ENCODE data around the gene FGF14. TPM values are rescaled to one million over a fixed set of nuclear protein-coding genes. Genes with fewer than 3 reads are reported as not detected.

The FGF14 gene
- polyA plus RNA-seq, 1 of the 3 experiments (the other 2 are of a cell fraction), result 0.20 TPM

GRCh38 chr13:102145750-102146149 is 256.1 kb downstream of the FGF14 start:
- ChIA-PET CTCF (interaction anchor here (0.7 to 2.5 kb wide), 12 partner anchors 9 to 1002 kb away, joined by 3 to 13 read pairs (median 3); no protein-coding TSS in a partner anchor), POLR2A (interaction anchor here (0.8 to 2.8 kb wide), 4 partner anchors 50 to 450 kb away, joined by 3 to 9 read pairs (median 4); partner anchors contain the start of gene TPP2)
- Histone ChIP-seq H2AFZ (ENCODE audit: low read depth) (no peak overlapping the region), H4K20me1 (ENCODE audit: insufficient read depth) (no peaks in the 10 kb centered on the region), H3K4me3 (ENCODE audit: low read depth in 2 of 2, low read length in 1 of 2) (no peak overlapping the region), H3K9ac (no peak overlapping the region), H3K27me3 (ENCODE audit: insufficient read depth) (no peaks in the 10 kb centered on the region), H3F3A (replicated peaks; ENCODE audit: insufficient read depth) (no peaks in the 10 kb centered on the region), H3K36me3 (replicated peaks in 1 of 2; ENCODE audit: control insufficient read depth in 1 of 2, insufficient read depth in 2 of 2, low read length in 1 of 2) (peaks cover 0 to 1% of the 10 kb centered on the region in 2 experiments), H3K79me2 (ENCODE audit: insufficient read depth) (no peaks in the 10 kb centered on the region), H3K27ac (ENCODE audit: low read depth in 2 of 2, low read length in 1 of 2) (peak overlapping the region in 1 of 2 experiments; percentile 99; a peak in 2 of 4 replicates), H3K9me3 (no peaks in the 10 kb centered on the region), H3K9me2 (no peaks in the 10 kb centered on the region), H3K4me1 (ENCODE audit: control insufficient read depth in 1 of 2, insufficient read depth in 2 of 2, low read depth in 1 of 2, low read length in 1 of 2) (peaks cover 0 to 50% of the 10 kb centered on the region in 2 experiments; a peak in 3 of 4 replicates), H3K4me2 (no peak overlapping the region)
- peak; percentile 59 for TF ChIP-seq FOXJ3 (CRISPR knock-in tag; IDR thresholded peaks at IDR 0.05)
- peak; percentile 56 for TF ChIP-seq TCF12 (IDR thresholded peaks at IDR 0.05)
- peak; percentile 63; the same call in 1 of the 2 replicates for TF ChIP-seq TEAD4 (IDR thresholded peaks at IDR 0.05; ENCODE audit: borderline replicate concordance, insufficient read depth)
- TF ChIP-seq RCOR1 (IDR thresholded peaks at IDR 0.05; ENCODE audit: low read length), result peak; percentile 84; the same call in 1 of the 2 replicates
- no peak for TF ChIP-seq NRF1 (IDR thresholded peaks at IDR 0.05; ENCODE audit: low read depth, low read length)
- TF ChIP-seq MEF2A (IDR thresholded peaks at IDR 0.05; ENCODE audit: borderline replicate concordance, low read depth), result no peak
- TF ChIP-seq CHD2 (IDR thresholded peaks at IDR 0.05; ENCODE audit: low read length, partially characterized antibody), result peak; percentile 15
- TF ChIP-seq JUND (IDR thresholded peaks at IDR 0.05), result no peak
- no peak for TF ChIP-seq POLR2AphosphoS5 (IDR thresholded peaks at IDR 0.05; ENCODE audit: low read depth, low read length)
- TF ChIP-seq GATA2 (CRISPR knock-in tag; IDR thresholded peaks at IDR 0.05), result peak; percentile 92
- peak; percentile 36; the same call in 1 of the 2 replicates for TF ChIP-seq RAD21 (IDR thresholded peaks at IDR 0.05; ENCODE audit: low read length)
- TF ChIP-seq EP300 (IDR thresholded peaks at IDR 0.05; ENCODE audit: borderline replicate concordance in 1 of 2, low read depth in 1 of 2, low read length in 1 of 2), result peak in 1 of 2 experiments; percentile 98; a peak in 2 of 4 replicates
- DNase-seq, result peak; percentile 23

- no peak overlapping the region for H3K9ac ChIP-seq
- no peaks in the 10 kb centered on the region for H3F3A ChIP-seq (replicated peaks; ENCODE audit: insufficient read depth)
- H3K27ac ChIP-seq (ENCODE audit: low read depth in 2 of 2, low read length in 1 of 2), result peak overlapping the region in 1 of 2 experiments; percentile 99; a peak in 2 of 4 replicates
- no peaks in the 10 kb centered on the region for H3K79me2 ChIP-seq (ENCODE audit: insufficient read depth)
- peaks cover 0 to 4% of the 10 kb centered on the region in 2 experiments for H3K36me3 ChIP-seq (replicated peaks in 1 of 2; ENCODE audit: control insufficient read depth in 1 of 2, insufficient read depth in 2 of 2, low read length in 1 of 2)
- no peaks in the 10 kb centered on the region for H3K9me2 ChIP-seq
- TF ChIP-seq, protein P1, sequence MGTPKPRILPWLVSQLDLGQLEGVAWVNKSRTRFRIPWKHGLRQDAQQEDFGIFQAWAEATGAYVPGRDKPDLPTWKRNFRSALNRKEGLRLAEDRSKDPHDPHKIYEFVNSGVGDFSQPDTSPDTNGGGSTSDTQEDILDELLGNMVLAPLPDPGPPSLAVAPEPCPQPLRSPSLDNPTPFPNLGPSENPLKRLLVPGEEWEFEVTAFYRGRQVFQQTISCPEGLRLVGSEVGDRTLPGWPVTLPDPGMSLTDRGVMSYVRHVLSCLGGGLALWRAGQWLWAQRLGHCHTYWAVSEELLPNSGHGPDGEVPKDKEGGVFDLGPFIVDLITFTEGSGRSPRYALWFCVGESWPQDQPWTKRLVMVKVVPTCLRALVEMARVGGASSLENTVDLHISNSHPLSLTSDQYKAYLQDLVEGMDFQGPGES (IDR thresholded peaks at IDR 0.05; ENCODE audit: low read depth, low read length), result no peak
- TF ChIP-seq CTCF (IDR thresholded peaks at IDR 0.05), result no peak
- TF ChIP-seq RAD21 (IDR thresholded peaks at IDR 0.05; ENCODE audit: low read length), result no peak
- TF ChIP-seq SMC3 (IDR thresholded peaks at IDR 0.05; ENCODE audit: low read depth, low read length), result no peak
- TF ChIP-seq EZH2phosphoT487 (IDR thresholded peaks at IDR 0.05; ENCODE audit: borderline replicate concordance, low read depth), result no peak
- no peak for TF ChIP-seq TAF1 (IDR thresholded peaks at IDR 0.05; ENCODE audit: borderline replicate concordance, low read depth, low read length)
- no peak for TF ChIP-seq TCF12 (IDR thresholded peaks at IDR 0.05)
- TF ChIP-seq YY1 (IDR thresholded peaks at IDR 0.05; ENCODE audit: low read depth), result no peak
- TF ChIP-seq FOSL2 (IDR thresholded peaks at IDR 0.05; ENCODE audit: borderline replicate concordance, low read depth), result no peak
- no peak overlapping the region for H3K4me3 ChIP-seq (ENCODE audit: low read depth in 2 of 2, low read length in 1 of 2)
- DNase-seq, result no peak
- whole genome bisulfite sequencing (ENCODE audit: low lambda C conversion rate), result 62% methylated on average over 1 of the region's 1 CpG
- peaks cover 0 to 46% of the 10 kb centered on the region in 2 experiments; a peak in 3 of 4 replicates for H3K4me1 ChIP-seq (ENCODE audit: control insufficient read depth in 1 of 2, insufficient read depth in 2 of 2, low read depth in 1 of 2, low read length in 1 of 2)
- CTCF ChIA-PET, result interaction anchor here (0.8 to 3.7 kb wide), 12 partner anchors 11 to 412 kb away, joined by 3 to 29 read pairs (median 3); no protein-coding TSS in a partner anchor
- H3K4me2 ChIP-seq, result no peak overlapping the region
- H3K27me3 ChIP-seq (ENCODE audit: insufficient read depth), result no peaks in the 10 kb centered on the region
- no peaks in the 10 kb centered on the region for H3K9me3 ChIP-seq
- no peaks in the 10 kb centered on the region for H4K20me1 ChIP-seq (ENCODE audit: insufficient read depth)
- POLR2A ChIA-PET, result no interaction called here
- no peak overlapping the region for H2AFZ ChIP-seq (ENCODE audit: low read depth)
Measured at GRCh38 chr13:102142473-102142826, 259.4 kb downstream of the FGF14 start.

Measured in SK-N-SH (cell line).